ENCODE measurements around the gene THEMIS2. TPM values are rescaled to one million over a fixed set of nuclear protein-coding genes. Genes with fewer than 3 reads are reported as not detected.

THEMIS2 gene
- total RNA-seq, 2 donors from 2014 or later, result 4.6 to 21.0 TPM

DNA sequence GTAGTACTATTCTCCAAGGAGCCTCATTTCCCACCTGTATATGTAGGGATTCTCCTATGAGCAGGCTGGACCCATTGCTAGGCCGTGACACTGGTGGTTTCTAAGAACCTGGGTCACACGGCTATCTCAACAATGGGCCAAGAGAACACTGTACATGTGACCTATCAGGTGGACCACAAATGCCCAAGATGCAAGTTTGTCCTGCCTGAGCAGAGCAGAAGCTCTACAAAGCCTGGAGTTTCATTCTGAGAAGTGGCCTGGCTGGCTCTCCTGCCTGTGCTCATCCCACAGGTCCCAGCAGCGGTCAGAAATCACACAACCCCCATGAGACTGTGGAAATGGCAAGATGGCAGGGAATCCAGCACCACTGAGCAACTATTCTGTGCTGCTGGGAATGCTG is 17.2 kb downstream of the THEMIS2 start:
- Histone ChIP-seq H3K4me3 (no peak overlapping the region), H3K36me3 (replicated peaks in 1 of 2; ENCODE audit: insufficient read depth in 1 of 2, low read depth in 2 of 2) (peaks cover 9 to 22% of the 10 kb centered on the region in 2 donors), H3K9me3 (no peaks in the 10 kb centered on the region), H3K4me1 (no peaks in the 10 kb centered on the region), H3K27ac (peak overlapping the region in 1 of 4 donors; percentile 1), H3K27me3 (no peaks in the 10 kb centered on the region)
- TF ChIP-seq POLR2A (IDR thresholded peaks at IDR 0.05), result no peak
- TF ChIP-seq CTCF (IDR thresholded peaks at IDR 0.05), result no peak
- no peak for ATAC-seq
- intact Hi-C loops (cut with DNase I), result loop anchor here (10.0 kb wide), 1 partner anchor 55 kb away; no protein-coding TSS in a partner anchor
- no peak for DNase-seq
- 88 to 94% methylated on average over 2 to 3 of the region's 3 CpGs for WGBS, 2 donors

DNA sequence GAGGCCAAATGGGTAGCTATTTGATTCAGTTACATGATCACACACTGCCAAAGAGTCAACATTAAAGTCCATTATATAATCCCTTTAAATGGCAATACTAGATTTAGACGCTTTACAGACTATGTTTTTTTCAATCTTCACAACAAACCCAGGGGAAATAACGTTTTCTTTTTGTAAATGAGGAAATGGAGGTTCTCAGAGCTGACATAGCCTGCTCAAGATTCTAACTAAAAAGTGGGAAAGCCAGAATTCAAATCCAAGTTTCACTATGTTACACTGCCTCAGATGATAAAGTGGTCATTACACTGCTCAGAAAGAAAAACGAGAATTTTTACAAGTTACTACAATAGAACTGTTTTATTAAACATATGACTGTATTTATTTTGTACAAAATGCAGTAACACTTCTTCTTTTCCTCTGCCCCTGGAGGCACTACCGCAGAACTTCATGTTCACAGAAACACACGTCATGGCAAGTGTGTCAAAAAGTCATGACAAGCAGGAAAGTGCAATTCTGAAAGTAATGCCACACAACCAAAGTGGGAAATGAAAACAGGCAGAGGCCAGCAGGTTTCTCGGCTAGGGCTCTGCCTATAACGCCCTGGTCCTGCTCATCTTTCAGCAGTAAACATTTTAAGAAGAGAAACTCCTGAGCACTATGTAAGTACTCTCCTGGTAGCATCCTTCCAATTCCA is 19.0 kb downstream of the THEMIS2 start:
- peak overlapping the region in 1 of 4 donors; percentile 63 for H3K27ac ChIP-seq
- DNase-seq (peak in 2 of 4 donors; percentile 12 to 68), ATAC-seq (no peak)
- intact Hi-C loops (cut with DNase I), result no loop called here
- TF ChIP-seq CTCF (IDR thresholded peaks at IDR 0.05) (no peak), POLR2A (IDR thresholded peaks at IDR 0.05) (no peak)
- 63 to 79% methylated on average over 7 of the region's 7 CpGs for WGBS, 2 donors
- H3K27me3 ChIP-seq, result no peaks in the 10 kb centered on the region
- no peaks in the 10 kb centered on the region for H3K4me1 ChIP-seq
- peaks cover 12 to 34% of the 10 kb centered on the region in 2 donors for H3K36me3 ChIP-seq (replicated peaks in 1 of 2; ENCODE audit: insufficient read depth in 1 of 2, low read depth in 2 of 2)
- no peak overlapping the region for H3K4me3 ChIP-seq
- no peaks in the 10 kb centered on the region for H3K9me3 ChIP-seq

- no peak overlapping the region for H3K27ac ChIP-seq
- no peaks in the 10 kb centered on the region for H3K27me3 ChIP-seq
- peaks cover 15 to 39% of the 10 kb centered on the region in 2 donors for H3K36me3 ChIP-seq (replicated peaks in 1 of 2; ENCODE audit: insufficient read depth in 1 of 2, low read depth in 2 of 2)
- DNase-seq, result no peak
- H3K4me1 ChIP-seq, result no peaks in the 10 kb centered on the region
- H3K9me3 ChIP-seq, result no peaks in the 10 kb centered on the region
- TF ChIP-seq POLR2A (IDR thresholded peaks at IDR 0.05) (no peak), CTCF (IDR thresholded peaks at IDR 0.05) (no peak)
- WGBS, 2 donors, result 70 to 73% methylated on average over 3 of the region's 3 CpGs
- intact Hi-C loops (cut with DNase I), result no loop called here
- no peak for ATAC-seq
- no peak overlapping the region for H3K4me3 ChIP-seq
These were observed 22.2 kb downstream of the THEMIS2 start for GRCh38 chr1:27894521-27894920.

GRCh38 chr1:27906759-27907158 is 34.4 kb downstream of the THEMIS2 start:
- H3K27ac ChIP-seq, result no peak overlapping the region
- no peaks in the 10 kb centered on the region for H3K4me1 ChIP-seq
- intact Hi-C loops (cut with DNase I), result no loop called here
- ATAC-seq, result no peak
- H3K36me3 ChIP-seq (replicated peaks in 1 of 2; ENCODE audit: insufficient read depth in 1 of 2, low read depth in 2 of 2), result peaks cover 0 to 17% of the 10 kb centered on the region in 2 donors
- TF ChIP-seq CTCF (IDR thresholded peaks at IDR 0.05), result no peak
- no peak for TF ChIP-seq POLR2A (IDR thresholded peaks at IDR 0.05)
- H3K27me3 ChIP-seq, result no peaks in the 10 kb centered on the region
- WGBS, 2 donors, result 70 to 79% methylated on average over 2 of the region's 2 CpGs
- DNase-seq, result no peak
- no peaks in the 10 kb centered on the region for H3K9me3 ChIP-seq
- H3K4me3 ChIP-seq, result no peak overlapping the region

DNA sequence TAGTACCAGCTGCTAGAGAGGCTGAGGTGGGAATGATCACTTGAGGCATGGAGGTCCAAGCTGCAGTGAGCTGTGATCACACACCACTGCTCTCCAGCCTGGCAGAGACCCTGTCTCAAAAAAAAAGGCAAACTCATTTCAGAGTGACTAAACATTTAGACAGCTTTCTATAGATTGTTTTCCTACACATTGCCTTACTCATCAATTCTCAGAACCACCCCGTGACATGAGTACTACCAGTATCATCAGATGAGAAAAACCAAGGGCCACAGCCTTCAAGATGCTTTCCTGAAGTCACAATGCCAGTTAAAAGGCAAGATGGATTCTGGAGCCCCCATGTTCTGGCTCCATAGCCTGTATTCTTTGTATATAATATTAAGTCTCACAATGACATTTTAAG is 40.1 kb downstream of the THEMIS2 start:
- no peak for ATAC-seq
- Histone ChIP-seq H3K36me3 (replicated peaks in 1 of 2; ENCODE audit: insufficient read depth in 1 of 2, low read depth in 2 of 2) (peaks cover 0 to 7% of the 10 kb centered on the region in 2 donors), H3K4me3 (no peak overlapping the region), H3K9me3 (peaks cover 0 to 5% (median 0%) of the 10 kb centered on the region in 3 donors), H3K4me1 (peaks cover 14% of the 10 kb centered on the region), H3K27me3 (no peaks in the 10 kb centered on the region), H3K27ac (no peak overlapping the region)
- no peak for DNase-seq
- TF ChIP-seq POLR2A (IDR thresholded peaks at IDR 0.05), result no peak
- no peak for TF ChIP-seq CTCF (IDR thresholded peaks at IDR 0.05)
- intact Hi-C loops (cut with DNase I), result no loop called here
- 95 to 100% methylated on average over 1 of the region's 1 CpG for WGBS, 2 donors
